HEK293 (cell line): ENCODE measurements around the gene CCNY.

ENCODE experiments used
- HOXA7 ChIP-seq: sonication (generic); formaldehyde crosslinking; IDR thresholded peaks from 2 replicates; pipeline ENCODE4 v1.8.1; 2022; ENCODE audit warnings: missing genetic modification reagents, borderline replicate concordance
- ZNF184 ChIP-seq: fragments of 450-650 bp; IDR thresholded peaks from 2 replicates; pipeline ENCODE4 v1.5.1; 2018; ENCODE audit warnings: missing biosample characterization, mild to moderate bottlenecking, missing genetic modification characterization
- TF ChIP-seq, protein P1 (sequence below): fragments of 450-650 bp; formaldehyde crosslinking; IDR thresholded peaks from 2 replicates; pipeline ENCODE4 v1.5.1; 2016; ENCODE audit warnings: missing biosample characterization, missing genetic modification characterization, borderline replicate concordance

DNA sequence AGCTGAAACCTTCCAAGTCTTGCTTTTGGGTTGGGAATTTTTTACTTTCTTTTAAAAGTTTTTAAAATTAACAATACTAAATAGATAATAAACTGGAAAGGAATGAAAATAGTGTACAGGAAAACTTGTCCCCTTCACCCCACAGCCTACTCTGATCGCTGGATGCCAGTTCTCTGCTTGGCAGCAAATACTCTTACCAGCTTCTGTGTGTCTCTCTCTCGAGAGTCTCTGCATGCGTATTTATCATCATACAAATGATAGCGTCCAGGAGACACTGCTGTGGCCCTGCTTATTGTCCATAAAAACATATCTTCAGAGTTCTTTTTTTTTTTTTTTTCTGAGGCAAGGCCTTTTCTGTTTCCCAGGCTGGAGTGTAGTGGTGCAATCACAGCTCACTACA is 101.5 kb downstream of the CCNY start:
- TF ChIP-seq ZNF184 (tag by site-specific recombination) (no peak), HOXA7 (CRISPR knock-in tag) (no peak)
- TF ChIP-seq, protein P1, sequence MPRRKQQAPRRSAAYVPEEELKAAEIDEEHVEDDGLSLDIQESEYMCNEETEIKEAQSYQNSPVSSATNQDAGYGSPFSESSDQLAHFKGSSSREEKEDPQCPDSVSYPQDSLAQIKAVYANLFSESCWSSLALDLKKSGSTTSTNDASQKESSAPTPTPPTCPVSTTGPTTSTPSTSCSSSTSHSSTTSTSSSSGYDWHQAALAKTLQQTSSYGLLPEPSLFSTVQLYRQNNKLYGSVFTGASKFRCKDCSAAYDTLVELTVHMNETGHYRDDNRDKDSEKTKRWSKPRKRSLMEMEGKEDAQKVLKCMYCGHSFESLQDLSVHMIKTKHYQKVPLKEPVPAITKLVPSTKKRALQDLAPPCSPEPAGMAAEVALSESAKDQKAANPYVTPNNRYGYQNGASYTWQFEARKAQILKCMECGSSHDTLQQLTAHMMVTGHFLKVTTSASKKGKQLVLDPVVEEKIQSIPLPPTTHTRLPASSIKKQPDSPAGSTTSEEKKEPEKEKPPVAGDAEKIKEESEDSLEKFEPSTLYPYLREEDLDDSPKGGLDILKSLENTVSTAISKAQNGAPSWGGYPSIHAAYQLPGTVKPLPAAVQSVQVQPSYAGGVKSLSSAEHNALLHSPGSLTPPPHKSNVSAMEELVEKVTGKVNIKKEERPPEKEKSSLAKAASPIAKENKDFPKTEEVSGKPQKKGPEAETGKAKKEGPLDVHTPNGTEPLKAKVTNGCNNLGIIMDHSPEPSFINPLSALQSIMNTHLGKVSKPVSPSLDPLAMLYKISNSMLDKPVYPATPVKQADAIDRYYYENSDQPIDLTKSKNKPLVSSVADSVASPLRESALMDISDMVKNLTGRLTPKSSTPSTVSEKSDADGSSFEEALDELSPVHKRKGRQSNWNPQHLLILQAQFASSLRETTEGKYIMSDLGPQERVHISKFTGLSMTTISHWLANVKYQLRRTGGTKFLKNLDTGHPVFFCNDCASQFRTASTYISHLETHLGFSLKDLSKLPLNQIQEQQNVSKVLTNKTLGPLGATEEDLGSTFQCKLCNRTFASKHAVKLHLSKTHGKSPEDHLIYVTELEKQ, result no peak
